Kidney epithelial cell (primary cell): Measurements from ENCODE around the gene LRRC74B. TPM values are rescaled to one million over a fixed set of nuclear protein-coding genes. Genes with fewer than 3 reads are reported as not detected.
A peak's percentile ranks its signal among the peaks of the same experiment; 100 is the strongest.

Experiments used
- DNase-seq: peaks from one replicate; pipeline ENCODE4 v3.0.0-alpha.2; 2010; ENCODE audit warnings: low read depth
- H3K27me3 ChIP-seq: 2 replicates; pipeline ENCODE4 v1.6.0; 2011; ENCODE audit warnings: low read length; ENCODE audit not compliant: control insufficient read depth, insufficient read depth
- H3K36me3 ChIP-seq: 2 replicates; pipeline ENCODE4 v1.5.1; 2011; ENCODE audit warnings: low read length; ENCODE audit not compliant: control insufficient read depth, insufficient read depth
- H3K4me3 ChIP-seq: 2 replicates; pipeline ENCODE4 v1.5.1; 2011; ENCODE audit warnings: low read depth, mild to moderate bottlenecking, control low read depth, low read length
- CTCF ChIP-seq: IDR thresholded peaks from 2 replicates; pipeline ENCODE4 v1.5.1; 2011; ENCODE audit warnings: mild to moderate bottlenecking, moderate library complexity, low read length, control low read depth, inconsistent platforms; ENCODE audit not compliant: insufficient read depth, poor library complexity, severe bottlenecking
- total RNA-seq: library from RNA; depleted of rRNA; stranded (reverse); fragments of >200 nt; gene quantifications from 2 replicates; pipeline ENCODE4 v1.2.3, GENCODE V29; 2015

LRRC74B gene
- total RNA-seq, 1 donor from 2014 or later = not detected

- Histone ChIP-seq H3K4me3 (peak within 1 kb of the TSS; percentile 41), H3K27me3 (no peaks in the 10 kb centered on the region), H3K36me3 (no peaks in the 10 kb centered on the region)
- no peak for TF ChIP-seq CTCF
- DNase-seq = no peak
Observed at GRCh38 chr22:21014726-21015465, 30.9 kb upstream of the LRRC74B start, which contains the start of gene P2RX6. Gene P2RX6, plus strand, starts transcription at chr22:21015165. Its CDS starts 10 bp downstream, at chr22:21015175.

- no peak overlapping the region for H3K4me3 ChIP-seq
- TF ChIP-seq CTCF = no peak
- H3K27me3 ChIP-seq = no peaks in the 10 kb centered on the region
- no peak for DNase-seq
- no peaks in the 10 kb centered on the region for H3K36me3 ChIP-seq
Observed at GRCh38 chr22:21015466-21016006, 30.2 kb upstream of the LRRC74B start.

GRCh38 chr22:21016644-21017420 is 28.9 kb upstream of the LRRC74B start:
- TF ChIP-seq CTCF = no peak

GRCh38 chr22:21018314-21018713 is 27.4 kb upstream of the LRRC74B start:
- Histone ChIP-seq H3K27me3 (no peaks in the 10 kb centered on the region), H3K4me3 (no peak overlapping the region), H3K36me3 (no peaks in the 10 kb centered on the region)
- TF ChIP-seq CTCF = no peak
- DNase-seq = no peak

More at GRCh38 chr22:21016644-21017420, 28.9 kb upstream of the LRRC74B start:
- DNase-seq = no peak
- Histone ChIP-seq H3K4me3 (no peak overlapping the region), H3K27me3 (no peaks in the 10 kb centered on the region), H3K36me3 (no peaks in the 10 kb centered on the region)

- DNase-seq = no peak
- peak; percentile 23 for TF ChIP-seq CTCF
- Histone ChIP-seq H3K27me3 (peaks cover 1% of the 10 kb centered on the region), H3K36me3 (no peaks in the 10 kb centered on the region), H3K4me3 (no peak overlapping the region)
Observed at GRCh38 chr22:21020802-21021429, 24.8 kb upstream of the LRRC74B start.
